CD4-positive, alpha-beta T cell treated with Interleukin-15 for 4 hours (primary cell): ENCODE results near the gene NEU4.
"Not testable (repeated sequence)": the region's sequence is repeated elsewhere in the genome, so short reads cannot be mapped to it uniquely, and the experiment has no call there.

Experiments
- DNase-seq: peaks from one replicate; pipeline ENCODE4 v3.0.0-alpha.2; 2020; ENCODE audit warnings: low spot score

Gene NEU4

GRCh38 chr2:241775223-241776177, 33.5 kb upstream of the NEU4 start:
- DNase-seq: no peak

- no peak for DNase-seq
Measured at GRCh38 chr2:241776336-241777169, 32.4 kb upstream of the NEU4 start, which contains the start of gene GAL3ST2. Gene GAL3ST2, plus strand, starts transcription at chr2:241776822. Its CDS starts 134 bp downstream, at chr2:241776956.

GRCh38 chr2:241777170-241777685, 31.8 kb upstream of the NEU4 start:
- DNase-seq: no peak

GRCh38 chr2:241777686-241778627, 31.0 kb upstream of the NEU4 start:
- no peak for DNase-seq

- DNase-seq: no peak
Measured at GRCh38 chr2:241780939-241781569, 27.9 kb upstream of the NEU4 start.

- DNase-seq: not testable (repeated sequence)
Measured at GRCh38 chr2:241782053-241782452, 26.9 kb upstream of the NEU4 start.

- no peak for DNase-seq
Measured at GRCh38 chr2:241788135-241788534, 20.9 kb upstream of the NEU4 start.

GRCh38 chr2:241788572-241788971, 20.4 kb upstream of the NEU4 start:
- DNase-seq: peak; percentile 49

GRCh38 chr2:241791385-241791784, 17.6 kb upstream of the NEU4 start:
- DNase-seq: not testable (repeated sequence)

- DNase-seq: no peak
Measured at GRCh38 chr2:241793385-241793784, 15.6 kb upstream of the NEU4 start.

- DNase-seq: no peak
Measured at GRCh38 chr2:241794250-241794823, 14.7 kb upstream of the NEU4 start.

- DNase-seq: no peak
Measured at GRCh38 chr2:241795021-241795999, 13.7 kb upstream of the NEU4 start.

GRCh38 chr2:241796209-241796608, 12.8 kb upstream of the NEU4 start:
- DNase-seq: no peak

GRCh38 chr2:241796610-241797138, 12.3 kb upstream of the NEU4 start:
- no peak for DNase-seq

- DNase-seq: no peak
Measured at GRCh38 chr2:241797441-241798080, 11.4 kb upstream of the NEU4 start.

- no peak for DNase-seq
Measured at GRCh38 chr2:241798081-241798630, 10.8 kb upstream of the NEU4 start.

- no peak for DNase-seq
Measured at GRCh38 chr2:241798631-241799521, 10.1 kb upstream of the NEU4 start.
